B cell (primary cell): Measurements from ENCODE around the gene CFAP65. TPM values are rescaled to one million over a fixed set of nuclear protein-coding genes. Genes with fewer than 3 reads are reported as not detected.

Experiments used
- ATAC-seq: fragments of 200-7000 bp; cut with Tn5 transposase; one replicate; pipeline ENCODE4 v1.10.0; 2021; ENCODE audit warnings: low read depth, mild to moderate bottlenecking, moderate number of reproducible peaks, moderate library complexity
- CTCF ChIA-PET: fragments of 350-600 bp; sonication (Branson Sonifier 250); formaldehyde crosslinking; loops from one replicate; lab custom pipeline; 2021; ENCODE audit warnings: antibody characterized with exemption, inconsistent platforms; lab: Charles Lee
- POLR2A ChIA-PET: fragments of 350-600 bp; sonication (Branson Sonifier 250); formaldehyde crosslinking; loops from one replicate; lab custom pipeline; 2021; ENCODE audit warnings: antibody characterized with exemption; lab: Charles Lee
- DNase-seq: peaks from one replicate; pipeline ENCODE4 v3.0.0; 2013
- H2AFZ ChIP-seq: 2 replicates; pipeline ENCODE4 v1.6.1; 2012; ENCODE audit warnings: mild to moderate bottlenecking, low read depth, low read length; ENCODE audit not compliant: insufficient read depth, poor library complexity, severe bottlenecking
- H3K27ac ChIP-seq, 2 donors: 1 replicate in 1 of 2; 2 replicates in 1 of 2; pipeline ENCODE4 v1.5.1; 2012 to 2013; ENCODE audit warnings: low read length in 2 of 2, mild to moderate bottlenecking in 2 of 2, moderate library complexity in 1 of 2
- H3K27me3 ChIP-seq, 4 experiments: fragments of 200-600 bp in 1 of 4; sonication (generic) in 1 of 4; replicated peaks in 1 of 4; 1 replicate in 2 of 4; 2 replicates in 2 of 4; pipeline versions ENCODE4 v1.6.1 to v1.7.0; 2013 to 2016; ENCODE audit warnings: low read length in 3 of 4, mild to moderate bottlenecking in 2 of 4, mixed read lengths in 1 of 4, moderate library complexity in 1 of 4; ENCODE audit not compliant: insufficient read depth in 4 of 4, control insufficient read depth in 3 of 4; ENCODE audit errors: control extremely low read depth in 1 of 4
- H3K36me3 ChIP-seq, 2 experiments: replicated peaks in 1 of 2; 1 replicate in 1 of 2; 2 replicates in 1 of 2; pipeline versions ENCODE4 v1.6.1 to v1.7.1; 2013; ENCODE audit warnings: low read length in 1 of 2; ENCODE audit not compliant: insufficient read depth in 2 of 2, control insufficient read depth in 1 of 2; ENCODE audit errors: control extremely low read depth in 1 of 2, extremely low read depth in 1 of 2
- H3K4me1 ChIP-seq, 2 donors: fragments of 200-600 bp in 1 of 2; sonication (generic) in 1 of 2; 1 replicate in 1 of 2; 2 replicates in 1 of 2; pipeline versions ENCODE4 v1.5.1 to v1.6.1; 2013 to 2017; ENCODE audit warnings: low read length in 2 of 2; ENCODE audit not compliant: control insufficient read depth in 2 of 2, insufficient read depth in 2 of 2
- H3K4me2 ChIP-seq: replicated peaks from 2 replicates; pipeline ENCODE3; 2012; ENCODE audit warnings: mild to moderate bottlenecking, low read depth, low read length; ENCODE audit not compliant: poor library complexity, severe bottlenecking
- H3K4me3 ChIP-seq, 5 experiments: fragments of 200-600 bp in 1 of 5; sonication (generic) in 1 of 5; 1 replicate in 3 of 5; 2 replicates in 2 of 5; pipeline versions ENCODE4 v1.5.1 to v1.7.0; 2011 to 2016; ENCODE audit warnings: low read length in 4 of 5, mild to moderate bottlenecking in 4 of 5, low read depth in 2 of 5, control low read depth in 1 of 5, moderate library complexity in 1 of 5; ENCODE audit not compliant: insufficient read depth in 1 of 5; ENCODE audit errors: control extremely low read depth in 1 of 5, extremely low read depth in 1 of 5
- H3K79me2 ChIP-seq: fragments of 200-600 bp; sonication (generic); one replicate; pipeline ENCODE4 v1.6.0; 2016; ENCODE audit warnings: low read length; ENCODE audit not compliant: control insufficient read depth, insufficient read depth
- H3K9ac ChIP-seq: fragments of 200-600 bp; sonication (generic); 2 replicates; pipeline ENCODE4 v1.6.1; 2017; ENCODE audit warnings: mild to moderate bottlenecking, low read length, moderate library complexity
- H3K9me3 ChIP-seq, 3 donors: one replicate each; pipeline versions ENCODE4 v1.6.1 to v1.7.1; 2013; ENCODE audit warnings: low read length in 2 of 3; ENCODE audit not compliant: control insufficient read depth in 2 of 3, insufficient read depth in 1 of 3; ENCODE audit errors: control extremely low read depth in 1 of 3
- H4K20me1 ChIP-seq: 2 replicates; pipeline ENCODE4 v1.6.0; 2012; ENCODE audit warnings: mild to moderate bottlenecking, low read length; ENCODE audit not compliant: insufficient read depth, control insufficient read depth, poor library complexity, severe bottlenecking
- H3K27ac Mint-ChIP-seq: one replicate; pipeline ENCODE4 v1.8.0; 2021; ENCODE audit warnings: mixed read lengths
- H3K27me3 Mint-ChIP-seq: one replicate; pipeline ENCODE4 v1.8.0; 2021; ENCODE audit warnings: mixed read lengths
- H3K4me1 Mint-ChIP-seq: one replicate; pipeline ENCODE4 v1.8.0; 2021; ENCODE audit warnings: mixed read lengths
- H3K4me3 Mint-ChIP-seq: one replicate; pipeline ENCODE4 v1.8.0; 2021; ENCODE audit warnings: mixed read lengths
- H3K9me3 Mint-ChIP-seq: one replicate; pipeline ENCODE4 v1.8.0; 2022; ENCODE audit warnings: mixed read lengths; ENCODE audit not compliant: insufficient read depth
- EZH2 ChIP-seq: IDR thresholded peaks from 2 replicates; pipeline ENCODE4 v1.6.1; 2012; ENCODE audit warnings: borderline replicate concordance, low read depth, mild to moderate bottlenecking, moderate library complexity, low read length; ENCODE audit not compliant: insufficient read depth, poor library complexity, severe bottlenecking
- WGBS: methylation state at CpG from one replicate; pipeline ENCODE4 v1.1.5; 2013; ENCODE audit warnings: missing lambda C conversion rate; ENCODE audit not compliant: insufficient coverage; 5-methylcytosine and 5-hydroxymethylcytosine counted together
- intact Hi-C: fragments of 100-400 bp; cut with micrococcal nuclease; formaldehyde crosslinking; loops from one replicate; pipeline ENCODE4 v1.10.0; 2022
- polyA plus RNA-seq: library from polyadenylated mRNA; depleted of rRNA; stranded (reverse); fragments of >200 nt; gene quantifications from 2 replicates; pipeline ENCODE4 v1.2.3, GENCODE V29; 2012
- total RNA-seq, 2 donors: library from RNA; stranded (reverse); fragments of 120-200 nt in 1 of 2; gene quantifications; 1 replicate in 1 of 2; 2 replicates in 1 of 2; pipeline versions ENCODE4 v1.2.3 to v1.2.4, GENCODE V29; 2013 to 2022
- TF ChIP-seq, protein P1 (sequence below): fragments of 200-600 bp; IDR thresholded peaks from one replicate; pipeline ENCODE4 v1.8.0; 2022; ENCODE audit warnings: antibody characterized with exemption, mild to moderate bottlenecking

Gene CFAP65
- total and polyA plus RNA-seq, 2 donors (not counting 1 experiment from before 2014, with no cell fraction given): not detected

DNA sequence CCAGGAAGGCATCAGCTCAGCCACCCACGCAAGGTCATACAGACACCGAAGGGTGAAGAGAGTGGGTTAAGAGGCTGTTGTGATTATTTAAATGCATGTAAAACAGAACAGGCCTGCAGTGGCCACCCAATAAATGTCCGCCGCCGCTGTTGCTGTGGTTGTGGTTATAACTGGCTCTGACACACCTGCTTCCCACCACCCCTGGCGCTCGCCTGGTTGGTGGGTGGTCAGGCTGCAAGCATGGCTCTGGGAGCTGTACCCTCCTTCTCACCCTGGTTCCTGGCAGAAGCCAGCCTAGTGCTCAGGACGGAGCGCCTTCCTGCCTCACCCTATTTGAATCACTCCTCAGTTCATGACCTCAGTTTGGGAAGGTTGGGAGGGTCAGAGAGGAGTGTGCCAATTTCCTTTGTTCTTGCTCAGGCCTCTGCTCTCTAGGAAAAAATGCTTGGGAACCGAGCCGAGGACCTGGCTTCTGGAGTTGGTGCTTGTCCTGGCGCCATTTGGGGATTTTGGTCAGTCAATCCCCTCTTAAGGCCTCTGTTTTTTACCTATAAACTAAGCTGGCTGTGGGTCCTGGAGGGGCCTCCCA, 42.8 kb downstream of the CFAP65 start:
- H3K27ac Mint-ChIP-seq: no peak overlapping the region
- H3K9me3 Mint-ChIP-seq: no peaks in the 10 kb centered on the region
- Histone ChIP-seq H3K9ac (no peak overlapping the region), H3K4me1 (peaks cover 42 to 59% of the 10 kb centered on the region in 2 donors), H3K79me2 (no peaks in the 10 kb centered on the region), H3K27me3 (peaks cover 0 to 90% (median 54%) of the 10 kb centered on the region in 4 experiments), H2AFZ (no peak overlapping the region), H3K4me2 (no peak overlapping the region), H3K36me3 (no peaks in the 10 kb centered on the region), H4K20me1 (no peaks in the 10 kb centered on the region), H3K27ac (no peak overlapping the region), H3K4me3 (no peak overlapping the region), H3K9me3 (peaks cover 0 to 35% (median 0%) of the 10 kb centered on the region in 3 donors)
- POLR2A ChIA-PET: no interaction called here
- TF ChIP-seq EZH2: no peak
- TF ChIP-seq, protein P1, sequence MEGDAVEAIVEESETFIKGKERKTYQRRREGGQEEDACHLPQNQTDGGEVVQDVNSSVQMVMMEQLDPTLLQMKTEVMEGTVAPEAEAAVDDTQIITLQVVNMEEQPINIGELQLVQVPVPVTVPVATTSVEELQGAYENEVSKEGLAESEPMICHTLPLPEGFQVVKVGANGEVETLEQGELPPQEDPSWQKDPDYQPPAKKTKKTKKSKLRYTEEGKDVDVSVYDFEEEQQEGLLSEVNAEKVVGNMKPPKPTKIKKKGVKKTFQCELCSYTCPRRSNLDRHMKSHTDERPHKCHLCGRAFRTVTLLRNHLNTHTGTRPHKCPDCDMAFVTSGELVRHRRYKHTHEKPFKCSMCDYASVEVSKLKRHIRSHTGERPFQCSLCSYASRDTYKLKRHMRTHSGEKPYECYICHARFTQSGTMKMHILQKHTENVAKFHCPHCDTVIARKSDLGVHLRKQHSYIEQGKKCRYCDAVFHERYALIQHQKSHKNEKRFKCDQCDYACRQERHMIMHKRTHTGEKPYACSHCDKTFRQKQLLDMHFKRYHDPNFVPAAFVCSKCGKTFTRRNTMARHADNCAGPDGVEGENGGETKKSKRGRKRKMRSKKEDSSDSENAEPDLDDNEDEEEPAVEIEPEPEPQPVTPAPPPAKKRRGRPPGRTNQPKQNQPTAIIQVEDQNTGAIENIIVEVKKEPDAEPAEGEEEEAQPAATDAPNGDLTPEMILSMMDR: no peak
- DNase-seq (no peak), ATAC-seq (no peak)
- no peak overlapping the region for H3K4me3 Mint-ChIP-seq
- intact Hi-C loops: loop anchor here (10.0 kb wide), 1 partner anchor 56 kb away; no protein-coding TSS in a partner anchor
- H3K4me1 Mint-ChIP-seq: peaks cover 29% of the 10 kb centered on the region
- CTCF ChIA-PET: interaction anchor here (1.2 kb wide), 2 partner anchors 10 to 19 kb away, joined by 3 to 4 read pairs; no protein-coding TSS in a partner anchor
- peaks cover 55% of the 10 kb centered on the region for H3K27me3 Mint-ChIP-seq
- 44% methylated on average over 3 of the region's 12 CpGs for WGBS

DNA sequence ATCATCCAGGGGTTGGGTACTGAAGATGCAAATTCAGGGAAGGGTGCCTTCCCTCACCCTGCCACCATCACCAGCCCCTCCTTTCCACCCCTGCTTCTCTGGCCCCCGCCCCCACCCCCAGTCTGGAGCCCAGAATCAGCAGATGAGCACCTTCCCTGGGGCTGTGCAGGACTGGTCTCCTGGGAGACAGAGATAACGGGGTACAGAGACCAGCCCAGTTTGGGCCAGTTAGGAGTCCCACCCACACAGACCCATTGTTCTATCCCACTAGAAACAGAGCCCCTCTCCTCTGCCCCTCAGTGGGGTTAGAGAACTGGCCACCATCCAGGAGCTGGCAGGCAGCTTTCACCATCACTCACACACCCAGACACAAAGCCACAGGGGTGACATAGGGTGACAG, 43.6 kb downstream of the CFAP65 start:
- ATAC-seq (no peak), DNase-seq (no peak)
- H4K20me1 ChIP-seq: no peaks in the 10 kb centered on the region
- peaks cover 0 to 31% (median 0%) of the 10 kb centered on the region in 3 donors for H3K9me3 ChIP-seq
- no peak overlapping the region for H3K4me2 ChIP-seq
- intact Hi-C loops: loop anchor here (10.0 kb wide), 1 partner anchor 57 kb away; no protein-coding TSS in a partner anchor
- peaks cover 42 to 59% of the 10 kb centered on the region in 2 donors for H3K4me1 ChIP-seq
- ChIA-PET POLR2A (no interaction called here), CTCF (interaction anchor here (1.2 kb wide), 2 partner anchors 11 to 18 kb away, joined by 3 to 4 read pairs; no protein-coding TSS in a partner anchor)
- H3K4me3 Mint-ChIP-seq: no peak overlapping the region
- peaks cover 50% of the 10 kb centered on the region for H3K27me3 Mint-ChIP-seq
- H3K79me2 ChIP-seq: no peaks in the 10 kb centered on the region
- peaks cover 0 to 90% (median 51%) of the 10 kb centered on the region in 4 experiments for H3K27me3 ChIP-seq
- no peaks in the 10 kb centered on the region for H3K9me3 Mint-ChIP-seq
- no peak overlapping the region for H3K27ac ChIP-seq
- no peak overlapping the region for H3K4me3 ChIP-seq
- H2AFZ ChIP-seq: no peak overlapping the region
- H3K9ac ChIP-seq: no peak overlapping the region
- no peak overlapping the region for H3K27ac Mint-ChIP-seq
- H3K36me3 ChIP-seq: no peaks in the 10 kb centered on the region
- WGBS: 0% methylated on average over 1 of the region's 2 CpGs
- peaks cover 25% of the 10 kb centered on the region for H3K4me1 Mint-ChIP-seq
- TF ChIP-seq EZH2: no peak
- TF ChIP-seq, protein P1: no peak
